NCI-H2081 treated with DMSO at 0.1 percent for 48 hours (cell line): ENCODE measurements around the gene RNF145.
"Not testable (repeated sequence)": the region's sequence is repeated elsewhere in the genome, so short reads cannot be mapped to it uniquely, and the experiment has no call there.

ENCODE experiments used
- DNase-seq: peaks from one replicate; lab custom pipeline; 2025; lab: John Stamatoyannopoulos, UW

Gene RNF145

GRCh38 chr5:159189310-159189709, 20.0 kb downstream of the RNF145 start:
- DNase-seq, result no peak

GRCh38 chr5:159187719-159188118, 21.6 kb downstream of the RNF145 start:
- DNase-seq, result no peak

- no peak for DNase-seq
Observed at GRCh38 chr5:159186319-159186718, 23.0 kb downstream of the RNF145 start.

- DNase-seq, result no peak
Observed at GRCh38 chr5:159185773-159186172, 23.6 kb downstream of the RNF145 start.

GRCh38 chr5:159184858-159185381, 24.4 kb downstream of the RNF145 start:
- DNase-seq, result no peak

GRCh38 chr5:159184236-159184635, 25.1 kb downstream of the RNF145 start:
- DNase-seq, result no peak

GRCh38 chr5:159183247-159183646, 26.1 kb downstream of the RNF145 start:
- DNase-seq, result no peak

GRCh38 chr5:159182691-159183090, 26.7 kb downstream of the RNF145 start:
- DNase-seq, result no peak

GRCh38 chr5:159181651-159182050, 27.7 kb downstream of the RNF145 start:
- DNase-seq, result no peak

- no peak for DNase-seq
Observed at GRCh38 chr5:159181152-159181551, 28.2 kb downstream of the RNF145 start.

GRCh38 chr5:159179529-159180305, 29.6 kb downstream of the RNF145 start:
- no peak for DNase-seq

GRCh38 chr5:159178978-159179377, 30.4 kb downstream of the RNF145 start:
- no peak for DNase-seq

- DNase-seq, result no peak
Observed at GRCh38 chr5:159175547-159175946, 33.8 kb downstream of the RNF145 start.

- no peak for DNase-seq
Observed at GRCh38 chr5:159174511-159175168, 34.7 kb downstream of the RNF145 start.

GRCh38 chr5:159171274-159171673, 38.1 kb downstream of the RNF145 start:
- no peak for DNase-seq

GRCh38 chr5:159170021-159170420, 39.3 kb downstream of the RNF145 start:
- no peak for DNase-seq

GRCh38 chr5:159166416-159166815, 42.9 kb downstream of the RNF145 start:
- DNase-seq, result no peak

- DNase-seq, result no peak
Observed at GRCh38 chr5:159163701-159164046, 45.7 kb downstream of the RNF145 start.

GRCh38 chr5:159163027-159163700, 46.2 kb downstream of the RNF145 start:
- no peak for DNase-seq

GRCh38 chr5:159161361-159162214, 47.8 kb downstream of the RNF145 start:
- no peak for DNase-seq

- DNase-seq, result not testable (repeated sequence)
Observed at GRCh38 chr5:159158553-159159091, 50.7 kb downstream of the RNF145 start.

- no peak for DNase-seq
Observed at GRCh38 chr5:159157552-159157951, 51.8 kb downstream of the RNF145 start.
